SK-MEL-5 (cell line): ENCODE results near the gene PPP2R5E. TPM values are rescaled to one million over a fixed set of nuclear protein-coding genes. Genes with fewer than 3 reads are reported as not detected.
"Not testable (repeated sequence)": the region's sequence is repeated elsewhere in the genome, so short reads cannot be mapped to it uniquely, and the experiment has no call there.

Experiments used
- DNase-seq: peaks from one replicate; pipeline ENCODE4 v3.0.0-alpha.2; 2016; ENCODE audit warnings: low read depth, low spot score
- in situ Hi-C: cut with HindIII; loops from 2 replicates; pipeline ENCODE4 v1.10.0; 2016; ENCODE audit warnings: low sequenced_read_pairs, high pct_unique_total_duplicates, low pct_unique_long_range_greater_than_20kb
- total RNA-seq: library from RNA; depleted of rRNA; stranded (reverse); fragments of >200 nt; shearing (Covaris generic); gene quantifications from 2 replicates; pipeline ENCODE4 v1.2.3, GENCODE V29; 2014

Gene PPP2R5E
- total RNA-seq, 1 experiment from 2014 or later, result 13.3 TPM

DNA sequence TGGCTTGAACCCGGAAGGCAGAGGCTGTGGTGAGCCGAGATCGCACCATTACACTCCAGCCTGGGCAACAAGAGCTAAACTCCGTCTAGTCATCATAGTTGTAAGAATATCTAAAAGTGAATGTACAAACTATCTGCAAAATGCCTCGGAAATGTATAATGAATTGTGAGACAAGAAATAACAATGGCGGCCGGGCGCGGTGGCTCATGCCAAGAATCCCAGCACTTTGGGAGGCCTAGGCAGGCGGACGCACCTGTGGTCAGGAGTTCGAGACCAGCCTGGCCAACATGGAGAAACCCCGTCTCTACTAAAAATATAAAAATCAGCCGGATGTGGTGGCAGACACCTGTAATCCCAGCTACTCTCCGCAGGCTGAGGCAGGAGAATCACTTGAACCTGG lies 9.7 kb downstream of the PPP2R5E start:
- in situ Hi-C loops, result no loop called here
- DNase-seq, result no peak

DNA sequence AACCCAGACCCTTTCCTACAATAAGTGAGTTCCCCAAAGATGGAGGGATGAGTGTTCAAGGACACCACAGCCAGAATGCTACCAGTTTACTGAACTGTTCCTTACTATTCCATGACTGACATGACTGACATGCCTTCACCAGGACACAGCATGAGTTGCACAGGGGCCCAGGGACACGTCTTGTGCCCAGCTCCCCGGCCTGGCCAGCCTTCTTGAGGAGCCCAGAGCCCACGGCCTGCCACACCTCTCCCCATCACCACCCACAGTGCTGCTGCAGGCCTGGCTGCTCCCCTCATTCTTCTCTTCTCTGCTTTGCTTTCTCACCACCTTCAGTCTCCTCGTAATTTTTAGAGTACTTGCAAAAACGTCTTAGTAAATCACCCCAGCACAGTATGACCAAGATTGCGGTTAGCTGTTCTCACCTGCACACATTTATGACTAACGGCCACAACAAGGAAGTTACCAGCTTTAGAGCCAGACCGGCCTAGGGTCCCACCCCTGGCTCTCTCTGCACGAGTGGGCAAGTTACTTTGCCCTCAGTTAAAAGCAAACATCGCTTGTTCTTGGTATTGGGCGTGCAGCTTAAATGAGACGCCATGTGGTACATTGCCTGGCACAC lies 18.5 kb downstream of the PPP2R5E start:
- in situ Hi-C loops, result no loop called here
- no peak for DNase-seq

DNA sequence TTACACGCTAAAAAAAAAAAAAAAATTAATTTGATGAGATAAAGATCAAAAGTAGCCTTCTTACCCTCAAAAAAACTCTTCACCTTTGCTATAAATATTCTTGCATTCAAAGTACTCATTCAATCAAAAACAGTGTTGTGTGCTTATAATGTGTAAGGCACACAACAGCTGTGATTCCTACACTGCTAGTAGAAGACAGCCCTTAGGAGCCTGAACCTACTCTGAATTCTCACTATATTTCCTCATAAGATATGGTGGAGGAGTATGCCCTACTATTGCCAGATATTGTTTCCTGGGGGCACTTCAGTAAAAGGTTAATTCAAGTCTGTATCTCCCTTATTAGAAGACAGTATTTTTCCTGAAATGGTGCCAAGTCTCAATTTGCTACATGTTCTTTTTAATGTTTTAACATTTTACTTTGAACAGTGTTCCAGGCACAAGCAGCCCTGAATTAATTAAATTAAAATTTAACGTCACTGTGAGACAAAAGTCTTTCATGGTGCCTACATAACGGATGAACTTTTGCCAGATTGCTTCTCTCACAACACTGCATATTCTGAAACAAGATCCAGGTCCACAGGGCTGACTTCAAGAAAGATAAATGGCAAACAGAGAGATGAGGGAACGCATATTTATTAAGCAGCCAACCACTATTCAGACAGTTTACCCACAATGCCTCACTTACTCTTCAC lies 19.3 kb downstream of the PPP2R5E start:
- in situ Hi-C loops, result no loop called here
- no peak for DNase-seq

- in situ Hi-C loops, DNase-seq: not testable (repeated sequence)
Measured at GRCh38 chr14:63522511-63522910, 20.7 kb downstream of the PPP2R5E start.

DNA sequence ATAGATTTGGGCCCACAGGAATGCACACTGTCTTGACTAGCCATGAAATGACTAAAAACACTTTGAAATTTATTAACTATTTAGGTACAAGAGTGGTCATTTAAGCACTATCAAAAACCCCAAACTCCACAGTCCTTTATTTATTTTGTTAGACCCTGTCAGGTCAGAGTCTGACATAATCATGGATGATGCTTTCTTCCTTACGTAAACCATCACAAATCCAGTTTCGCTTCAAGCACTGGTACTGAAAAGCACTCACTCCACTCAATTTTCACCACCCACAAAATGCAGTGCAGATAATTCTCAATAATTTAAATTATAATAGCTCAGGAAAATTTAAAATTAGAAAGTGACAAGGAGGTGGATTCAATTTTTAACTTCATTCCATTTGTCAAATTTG lies 25.8 kb downstream of the PPP2R5E start:
- in situ Hi-C loops, result no loop called here
- no peak for DNase-seq

GRCh38 chr14:63515240-63515639 lies 27.9 kb downstream of the PPP2R5E start:
- no peak for DNase-seq
- in situ Hi-C loops, result no loop called here

- DNase-seq, result no peak
- in situ Hi-C loops, result no loop called here
Measured at GRCh38 chr14:63513756-63514155, 29.4 kb downstream of the PPP2R5E start.

- in situ Hi-C loops, result no loop called here
- no peak for DNase-seq
Measured at GRCh38 chr14:63512861-63513260, 30.3 kb downstream of the PPP2R5E start.

GRCh38 chr14:63510538-63510937 lies 32.6 kb downstream of the PPP2R5E start:
- DNase-seq, result no peak
- in situ Hi-C loops, result no loop called here

DNA sequence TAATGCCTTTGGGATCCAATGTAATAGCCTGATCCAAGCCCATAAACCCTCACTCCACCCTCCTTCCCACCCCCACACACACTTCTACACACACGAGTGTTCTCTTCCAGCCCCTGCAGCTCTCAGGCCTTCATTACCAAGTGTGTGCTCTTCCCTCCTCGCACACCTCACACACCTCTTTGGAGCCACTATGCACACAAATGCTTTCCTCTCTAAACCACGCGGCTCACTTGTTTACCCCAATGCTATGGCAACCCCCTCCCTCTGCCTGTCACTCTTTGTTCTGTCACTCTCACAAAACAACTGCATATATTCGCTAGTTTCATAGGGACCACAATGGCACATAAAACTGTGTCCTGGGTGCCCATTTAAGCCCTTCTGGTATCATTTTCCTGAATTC lies 35.1 kb downstream of the PPP2R5E start:
- in situ Hi-C loops, result no loop called here

DNA sequence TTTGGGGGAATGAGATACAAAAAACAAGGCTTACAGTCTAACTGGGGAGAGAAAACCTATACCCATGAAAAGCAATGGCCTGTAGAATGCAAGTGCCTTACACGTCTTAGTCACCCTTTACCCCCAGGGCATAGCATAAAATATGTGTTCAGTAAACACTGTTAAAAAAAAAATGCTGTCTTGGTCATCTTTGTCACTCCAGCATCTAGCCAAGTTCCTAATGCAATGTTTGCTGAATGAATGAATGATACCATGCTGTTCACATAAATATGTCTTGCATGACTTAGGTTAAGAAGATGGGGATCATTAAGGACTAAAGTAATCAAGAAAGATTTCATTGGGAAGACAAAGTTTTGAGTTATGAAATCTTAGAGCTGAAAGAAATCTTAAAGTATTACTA lies 38.5 kb downstream of the PPP2R5E start:
- in situ Hi-C loops, result no loop called here
- DNase-seq, result no peak

More for the DNA sequence above, 35.1 kb downstream of the PPP2R5E start:
- DNase-seq, result no peak

DNA sequence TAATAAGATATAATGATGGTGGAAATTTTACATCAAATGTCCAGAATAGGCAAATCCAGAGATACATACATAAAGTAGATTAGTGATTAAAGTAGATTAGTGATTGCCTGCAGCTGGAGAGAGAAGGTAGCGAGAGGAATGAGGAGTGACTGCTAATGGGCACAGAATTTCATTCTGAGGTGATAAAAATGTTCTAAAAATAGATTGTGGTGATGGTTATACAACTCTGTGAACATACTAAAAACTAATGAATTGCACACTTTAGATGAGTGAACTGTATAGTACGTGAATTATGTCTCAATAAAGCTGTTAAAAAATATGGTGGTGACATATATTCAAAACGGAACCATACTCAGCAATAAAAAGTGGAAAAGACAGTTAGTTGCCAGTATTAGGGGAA lies 41.7 kb downstream of the PPP2R5E start:
- no peak for DNase-seq
- in situ Hi-C loops, result no loop called here

- in situ Hi-C loops, result no loop called here
- no peak for DNase-seq
Measured at GRCh38 chr14:63499701-63500250, 43.4 kb downstream of the PPP2R5E start.

DNA sequence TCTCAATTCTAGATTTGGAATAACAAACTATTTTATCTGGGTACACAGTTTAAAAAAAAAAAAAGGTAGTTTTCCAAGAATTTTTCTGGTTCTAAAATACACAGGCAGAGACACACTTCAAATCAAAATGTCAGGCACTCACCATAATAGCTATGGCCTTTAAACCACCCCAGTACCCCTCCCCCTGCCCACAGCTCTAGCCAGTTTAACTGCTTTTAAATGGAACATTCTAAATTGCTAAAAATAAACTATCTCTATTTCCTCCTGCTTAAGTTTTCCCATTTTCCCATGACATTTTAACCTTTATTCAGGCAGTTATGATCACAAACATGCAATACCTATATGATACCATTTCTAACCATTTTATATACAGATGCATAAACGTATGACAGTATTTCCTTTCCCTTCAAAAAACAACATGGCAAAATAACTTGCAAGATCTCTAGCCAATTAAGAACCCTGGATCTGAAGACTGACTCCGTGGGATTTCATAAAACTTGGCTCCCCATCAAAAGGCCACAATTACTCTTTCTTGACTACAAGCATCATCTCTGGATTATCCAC lies 46.3 kb downstream of the PPP2R5E start:
- in situ Hi-C loops, result no loop called here
- no peak for DNase-seq

- in situ Hi-C loops, result no loop called here
- DNase-seq, result peak; percentile 49
Measured at GRCh38 chr14:63493246-63493645, 49.9 kb downstream of the PPP2R5E start.

DNA sequence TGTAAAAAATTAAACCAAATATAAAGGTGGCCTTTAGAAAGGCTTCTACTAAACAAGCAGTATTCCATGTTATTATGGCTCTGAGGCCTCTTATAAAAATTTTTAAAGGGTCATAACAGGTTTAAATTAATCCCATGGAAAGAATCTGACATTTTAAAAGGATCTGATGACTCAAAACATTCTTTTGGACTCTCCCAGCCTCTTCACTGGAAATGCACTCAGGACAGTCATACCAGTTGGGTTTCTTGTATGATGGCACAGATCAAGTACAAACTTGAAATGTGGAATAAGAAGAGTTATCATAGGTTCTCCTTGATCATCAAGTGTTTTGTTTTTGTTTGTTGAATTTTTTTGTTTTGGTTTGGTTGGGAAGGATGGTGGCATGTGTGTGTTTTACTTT lies 50.8 kb downstream of the PPP2R5E start:
- in situ Hi-C loops, result no loop called here
- DNase-seq, result no peak

GRCh38 chr14:63487724-63488123 lies 55.5 kb downstream of the PPP2R5E start:
- in situ Hi-C loops, result no loop called here
- DNase-seq, result no peak

DNA sequence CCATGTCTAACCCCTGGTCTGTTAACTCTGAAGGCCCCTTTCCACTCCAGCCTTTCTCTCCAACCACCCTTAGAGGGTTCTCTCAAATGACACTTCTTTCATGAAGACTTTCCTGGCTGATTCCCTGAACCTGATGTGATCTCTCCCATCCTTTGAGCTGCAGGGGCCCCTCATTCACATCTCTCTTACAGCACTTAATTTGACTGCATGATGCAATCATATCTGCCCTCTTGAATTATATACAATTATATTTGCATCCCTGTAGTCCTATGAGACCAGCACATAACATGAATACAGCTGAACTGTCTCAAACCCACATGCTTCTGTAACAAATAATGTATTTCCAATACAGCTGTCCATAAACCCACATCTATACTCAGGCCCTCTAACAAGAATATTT lies 56.4 kb downstream of the PPP2R5E start:
- no peak for DNase-seq
- in situ Hi-C loops, result no loop called here

- no peak for DNase-seq
- in situ Hi-C loops, result no loop called here
Measured at GRCh38 chr14:63483315-63483714, 59.9 kb downstream of the PPP2R5E start.
